HepG2 (cell line): Measurements from ENCODE around the gene AMPH.

Experiments
- CTCF ChIP-seq: sonication (generic); formaldehyde crosslinking; IDR thresholded peaks from 2 replicates; pipeline ENCODE4 v1.5.0; 2020; ENCODE audit warnings: mild to moderate bottlenecking, missing genetic modification reagents, moderate library complexity
- MAZ ChIP-seq, 2 experiments: sonication (generic) in 1 of 2; formaldehyde crosslinking in 1 of 2; IDR thresholded peaks; 2 replicates each; pipeline versions ENCODE4 v1.5.0 to v1.6.1; 2012 to 2020; ENCODE audit warnings: low read depth in 2 of 2, mild to moderate bottlenecking in 2 of 2, borderline replicate concordance in 1 of 2, improper control_type of control experiment in 1 of 2, low read length in 1 of 2, missing genetic modification reagents in 1 of 2, moderate library complexity in 1 of 2
- SP2 ChIP-seq: sonication (generic); formaldehyde crosslinking; IDR thresholded peaks from 2 replicates; pipeline ENCODE4 v1.5.1; 2020; ENCODE audit warnings: mild to moderate bottlenecking, missing genetic modification reagents
- SSRP1 ChIP-seq: IDR thresholded peaks from 2 replicates; pipeline ENCODE4 v1.6.1; 2016; ENCODE audit warnings: control low read depth
- THAP8 ChIP-seq: sonication (generic); formaldehyde crosslinking; IDR thresholded peaks from 2 replicates; pipeline ENCODE4 v1.5.1; 2020; ENCODE audit warnings: missing genetic modification reagents, mild to moderate bottlenecking, borderline replicate concordance
- ZFX ChIP-seq: sonication (generic); formaldehyde crosslinking; IDR thresholded peaks from 2 replicates; pipeline ENCODE4 v1.4.0; 2020; ENCODE audit warnings: mild to moderate bottlenecking, low read depth, missing genetic modification reagents, moderate library complexity
- ZNF224 ChIP-seq: sonication (generic); formaldehyde crosslinking; IDR thresholded peaks from 2 replicates; pipeline ENCODE4 v1.5.0; 2020; ENCODE audit warnings: mild to moderate bottlenecking, missing genetic modification reagents

GRCh38 chr7:38625866-38626265, 5.3 kb downstream of the AMPH start:
- TF ChIP-seq SSRP1 (CRISPR knock-in tag) (no peak), SP2 (CRISPR knock-in tag) (no peak), CTCF (CRISPR knock-in tag) (no peak), THAP8 (CRISPR knock-in tag) (no peak), ZNF224 (CRISPR knock-in tag) (no peak), ZFX (CRISPR knock-in tag) (no peak), MAZ (IDR thresholded peaks at IDR 0.05; ENCODE audit: borderline replicate concordance, low read depth, low read length) (no peak), MAZ (CRISPR knock-in tag; IDR thresholded peaks at IDR 0.05; ENCODE audit: low read depth) (no peak)
